Measurements from ENCODE around the gene ADAMTS13. TPM values are rescaled to one million over a fixed set of nuclear protein-coding genes. Genes with fewer than 3 reads are reported as not detected.
A peak's percentile ranks its signal among the peaks of the same experiment; 100 is the strongest.

Gene ADAMTS13
- total RNA-seq, 4 donors from 2014 or later, result 1.7 to 4.3 (median 3.2) TPM

DNA sequence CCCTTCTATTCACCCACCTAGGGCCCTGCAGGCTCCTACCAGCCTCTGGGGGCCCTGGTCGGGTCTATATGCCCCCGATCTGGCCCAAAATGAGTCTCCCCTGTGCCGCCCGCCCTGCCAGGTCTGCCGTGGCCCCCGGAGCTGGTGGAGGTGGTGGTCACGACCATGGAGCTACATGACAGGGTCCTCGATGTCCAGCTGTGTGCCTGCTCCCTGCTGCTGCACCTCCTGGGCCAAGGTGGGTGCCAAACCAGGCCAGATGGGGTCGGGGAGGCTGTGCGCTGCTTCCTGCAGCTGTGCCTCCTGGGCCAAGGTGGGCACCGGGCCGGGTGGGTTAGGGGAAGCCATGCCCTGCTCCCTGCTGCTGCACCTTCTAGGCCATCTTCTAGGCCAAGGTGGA, 21.9 kb upstream of the ADAMTS13 start:
- no peaks in the 10 kb centered on the region for H3K4me1 ChIP-seq
- TF ChIP-seq POLR2A (IDR thresholded peaks at IDR 0.05) (no peak), EP300 (IDR thresholded peaks at IDR 0.05) (no peak)
- TF ChIP-seq, protein P1, sequence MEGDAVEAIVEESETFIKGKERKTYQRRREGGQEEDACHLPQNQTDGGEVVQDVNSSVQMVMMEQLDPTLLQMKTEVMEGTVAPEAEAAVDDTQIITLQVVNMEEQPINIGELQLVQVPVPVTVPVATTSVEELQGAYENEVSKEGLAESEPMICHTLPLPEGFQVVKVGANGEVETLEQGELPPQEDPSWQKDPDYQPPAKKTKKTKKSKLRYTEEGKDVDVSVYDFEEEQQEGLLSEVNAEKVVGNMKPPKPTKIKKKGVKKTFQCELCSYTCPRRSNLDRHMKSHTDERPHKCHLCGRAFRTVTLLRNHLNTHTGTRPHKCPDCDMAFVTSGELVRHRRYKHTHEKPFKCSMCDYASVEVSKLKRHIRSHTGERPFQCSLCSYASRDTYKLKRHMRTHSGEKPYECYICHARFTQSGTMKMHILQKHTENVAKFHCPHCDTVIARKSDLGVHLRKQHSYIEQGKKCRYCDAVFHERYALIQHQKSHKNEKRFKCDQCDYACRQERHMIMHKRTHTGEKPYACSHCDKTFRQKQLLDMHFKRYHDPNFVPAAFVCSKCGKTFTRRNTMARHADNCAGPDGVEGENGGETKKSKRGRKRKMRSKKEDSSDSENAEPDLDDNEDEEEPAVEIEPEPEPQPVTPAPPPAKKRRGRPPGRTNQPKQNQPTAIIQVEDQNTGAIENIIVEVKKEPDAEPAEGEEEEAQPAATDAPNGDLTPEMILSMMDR (IDR thresholded peaks at IDR 0.05), result no peak
- H3K27ac ChIP-seq, result no peak overlapping the region
- H3K27me3 ChIP-seq, result peaks cover 0 to 2% of the 10 kb centered on the region in 2 donors
- 90 to 100% methylated on average over 4 to 8 of the region's 12 CpGs for WGBS, 2 donors
- peaks cover 0 to 49% (median 0%) of the 10 kb centered on the region in 3 donors for H3K36me3 ChIP-seq
- H3K9me3 ChIP-seq, result no peaks in the 10 kb centered on the region
- DNase-seq (ENCODE audit: low spot score in 2 of 2), result no peak
- H3K4me3 ChIP-seq, result no peak overlapping the region

DNA sequence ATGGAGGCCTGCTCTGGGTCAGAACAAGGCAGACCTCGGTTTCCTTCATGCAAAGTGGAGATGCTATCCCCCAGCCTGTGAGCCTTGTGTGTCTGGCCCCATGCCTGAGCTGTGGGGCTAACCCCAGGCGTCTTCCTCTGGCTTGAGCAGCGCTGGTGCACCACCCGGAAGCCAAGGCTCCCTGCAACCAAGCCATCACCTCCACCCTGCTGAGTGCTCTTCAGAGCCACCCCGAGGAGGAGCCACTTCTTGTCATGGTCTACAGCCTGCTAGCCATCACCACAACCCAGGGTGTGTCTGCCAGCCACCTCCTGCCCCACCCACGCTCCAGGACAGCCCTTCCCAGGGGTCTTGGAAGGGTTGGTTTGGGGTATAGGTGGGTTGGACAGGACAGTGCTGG, 20.6 kb upstream of the ADAMTS13 start:
- no peaks in the 10 kb centered on the region for H3K27me3 ChIP-seq
- WGBS, 2 donors, result 88 to 95% methylated on average over 2 to 6 of the region's 6 CpGs
- H3K27ac ChIP-seq, result no peak overlapping the region
- no peaks in the 10 kb centered on the region for H3K4me1 ChIP-seq
- DNase-seq (ENCODE audit: low spot score in 2 of 2), result no peak
- H3K9me3 ChIP-seq, result no peaks in the 10 kb centered on the region
- H3K36me3 ChIP-seq, result peaks cover 0 to 62% (median 0%) of the 10 kb centered on the region in 3 donors
- TF ChIP-seq EP300 (IDR thresholded peaks at IDR 0.05) (no peak), POLR2A (IDR thresholded peaks at IDR 0.05) (no peak)
- TF ChIP-seq, protein P1 (IDR thresholded peaks at IDR 0.05), result no peak
- H3K4me3 ChIP-seq, result no peak overlapping the region

DNA sequence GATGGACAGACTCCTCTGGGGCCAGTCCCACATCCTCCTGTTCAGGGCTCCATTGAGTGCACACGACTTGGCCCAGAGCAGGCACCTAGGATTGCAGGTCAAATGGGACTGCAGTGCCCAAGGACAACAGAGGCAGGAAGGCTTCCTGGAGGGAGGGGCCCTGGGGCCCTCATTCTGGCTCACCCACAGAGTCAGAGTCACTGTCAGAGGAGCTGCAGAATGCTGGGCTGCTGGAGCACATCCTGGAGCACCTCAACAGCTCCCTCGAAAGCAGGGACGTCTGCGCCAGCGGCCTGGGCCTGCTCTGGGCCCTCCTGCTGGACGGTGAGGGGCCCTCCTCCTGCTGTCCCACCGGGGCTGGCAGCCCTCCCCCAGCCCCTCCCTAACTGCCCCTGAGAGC, 19.5 kb upstream of the ADAMTS13 start:
- no peak overlapping the region for H3K27ac ChIP-seq
- TF ChIP-seq, protein P1 (IDR thresholded peaks at IDR 0.05), result no peak
- TF ChIP-seq POLR2A (IDR thresholded peaks at IDR 0.05), result no peak
- no peak for TF ChIP-seq EP300 (IDR thresholded peaks at IDR 0.05)
- WGBS, 2 donors, result 78 to 83% methylated on average over 2 to 6 of the region's 7 CpGs
- no peak overlapping the region for H3K4me3 ChIP-seq
- H3K27me3 ChIP-seq, result no peaks in the 10 kb centered on the region
- H3K36me3 ChIP-seq, result peaks cover 0 to 73% (median 2%) of the 10 kb centered on the region in 3 donors
- DNase-seq (ENCODE audit: low spot score in 2 of 2), result no peak
- no peaks in the 10 kb centered on the region for H3K9me3 ChIP-seq
- H3K4me1 ChIP-seq, result no peaks in the 10 kb centered on the region

DNA sequence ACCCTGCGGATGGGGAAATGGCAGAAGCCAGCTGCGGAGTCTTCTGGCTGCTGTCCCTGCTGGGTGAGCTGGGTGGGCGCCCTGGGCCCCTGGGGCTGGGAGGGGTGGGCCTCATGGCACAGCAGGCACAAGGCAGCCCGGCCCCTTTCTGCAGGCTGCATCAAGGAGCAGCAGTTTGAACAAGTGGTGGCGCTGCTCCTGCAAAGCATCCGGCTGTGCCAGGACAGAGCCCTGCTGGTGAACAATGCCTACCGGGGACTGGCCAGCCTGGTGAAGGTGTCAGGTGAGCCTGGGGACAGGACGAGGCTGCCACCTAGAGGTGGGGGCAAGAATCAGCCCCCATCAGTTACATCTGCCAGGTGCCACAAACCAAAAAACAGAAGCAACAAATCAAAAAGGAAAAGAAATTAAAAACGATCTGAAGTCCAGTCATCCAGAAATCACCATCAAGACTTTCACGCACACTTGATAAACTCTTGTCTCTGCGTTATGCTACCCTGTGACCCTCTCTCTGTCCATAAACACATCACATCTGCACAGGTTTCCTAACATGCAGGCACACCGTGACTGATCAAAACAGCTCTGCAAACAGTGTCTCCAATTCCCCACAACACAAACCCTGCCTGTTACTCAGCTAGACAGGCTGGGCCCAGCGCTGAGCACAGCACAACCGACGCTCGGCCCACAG, 18.3 kb upstream of the ADAMTS13 start:
- 80 to 81% methylated on average over 14 of the region's 16 CpGs for WGBS, 2 donors
- no peaks in the 10 kb centered on the region for H3K9me3 ChIP-seq
- TF ChIP-seq POLR2A (IDR thresholded peaks at IDR 0.05), result no peak
- TF ChIP-seq, protein P1 (IDR thresholded peaks at IDR 0.05), result peak; percentile 10 to 46 (median 25)
- no peak for DNase-seq (ENCODE audit: low spot score in 2 of 2)
- peaks cover 0 to 85% (median 11%) of the 10 kb centered on the region in 3 donors for H3K36me3 ChIP-seq
- no peak overlapping the region for H3K4me3 ChIP-seq
- H3K4me1 ChIP-seq, result no peaks in the 10 kb centered on the region
- H3K27me3 ChIP-seq, result no peaks in the 10 kb centered on the region
- no peak overlapping the region for H3K27ac ChIP-seq

DNA sequence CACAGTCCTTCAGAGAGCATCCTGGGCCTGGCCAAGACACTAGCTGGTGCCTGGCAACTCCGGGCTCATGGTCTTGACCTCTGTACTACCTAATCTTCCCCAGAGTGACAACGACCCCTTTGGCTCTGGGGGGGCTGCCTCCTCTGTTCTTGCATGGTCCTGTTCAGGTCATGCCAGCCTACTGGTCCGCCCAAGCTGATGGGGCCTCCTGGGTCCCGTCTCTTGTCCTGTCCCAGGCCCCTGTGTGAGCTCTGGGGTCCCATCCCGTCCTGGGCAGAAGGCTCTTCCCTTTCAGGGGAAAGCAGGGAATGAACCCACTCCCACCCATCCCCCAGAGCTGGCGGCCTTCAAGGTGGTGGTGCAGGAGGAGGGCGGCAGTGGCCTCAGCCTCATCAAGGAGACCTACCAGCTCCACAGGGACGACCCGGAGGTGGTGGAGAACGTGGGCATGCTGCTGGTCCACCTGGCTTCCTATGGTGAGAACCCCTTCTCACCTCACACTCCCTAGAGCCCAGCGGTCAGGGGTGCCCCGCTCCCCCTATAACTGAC, 17.6 kb upstream of the ADAMTS13 start:
- H3K27me3 ChIP-seq, result no peaks in the 10 kb centered on the region
- TF ChIP-seq, protein P1 (IDR thresholded peaks at IDR 0.05), result no peak
- TF ChIP-seq POLR2A (IDR thresholded peaks at IDR 0.05) (no peak), EP300 (IDR thresholded peaks at IDR 0.05) (no peak)
- no peaks in the 10 kb centered on the region for H3K4me1 ChIP-seq
- 80 to 85% methylated on average over 4 to 12 of the region's 12 CpGs for WGBS, 2 donors
- no peak overlapping the region for H3K27ac ChIP-seq
- no peak overlapping the region for H3K4me3 ChIP-seq
- H3K9me3 ChIP-seq, result no peaks in the 10 kb centered on the region
- H3K36me3 ChIP-seq, result peaks cover 0 to 91% (median 11%) of the 10 kb centered on the region in 3 donors
- DNase-seq (ENCODE audit: low spot score in 2 of 2), result no peak
